C4-2B (cell line): ENCODE results near the gene CCL7.

Source experiments
- ZFX ChIP-seq: fragments of 450-650 bp; IDR thresholded peaks from 2 replicates; pipeline ENCODE4 v1.6.1; 2017
- TF ChIP-seq, protein P1 (sequence below): fragments of 450-650 bp; conservative IDR thresholded peaks from 2 replicates; pipeline ENCODE4 v1.5.1; 2017; ENCODE audit warnings: mild to moderate bottlenecking

DNA sequence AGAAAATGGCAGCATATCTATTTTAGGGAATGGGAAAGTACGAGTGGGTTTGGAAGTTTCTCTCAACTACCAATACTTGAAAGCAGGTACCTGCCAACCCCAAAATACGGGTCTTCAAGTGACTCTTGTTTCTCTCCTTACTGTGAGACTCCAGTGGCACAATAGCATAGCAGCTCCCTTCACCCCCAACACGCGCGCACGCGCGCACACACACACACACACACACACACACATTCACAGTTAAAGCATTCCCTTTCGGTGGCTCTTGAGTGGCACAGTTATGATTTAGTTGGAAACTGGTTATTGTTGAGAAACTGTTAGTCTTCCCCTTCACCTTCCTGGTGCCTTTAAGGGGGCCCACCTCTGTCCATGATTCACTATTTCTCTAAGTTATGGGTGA lies 45.0 kb upstream of the CCL7 start:
- TF ChIP-seq, protein P1, sequence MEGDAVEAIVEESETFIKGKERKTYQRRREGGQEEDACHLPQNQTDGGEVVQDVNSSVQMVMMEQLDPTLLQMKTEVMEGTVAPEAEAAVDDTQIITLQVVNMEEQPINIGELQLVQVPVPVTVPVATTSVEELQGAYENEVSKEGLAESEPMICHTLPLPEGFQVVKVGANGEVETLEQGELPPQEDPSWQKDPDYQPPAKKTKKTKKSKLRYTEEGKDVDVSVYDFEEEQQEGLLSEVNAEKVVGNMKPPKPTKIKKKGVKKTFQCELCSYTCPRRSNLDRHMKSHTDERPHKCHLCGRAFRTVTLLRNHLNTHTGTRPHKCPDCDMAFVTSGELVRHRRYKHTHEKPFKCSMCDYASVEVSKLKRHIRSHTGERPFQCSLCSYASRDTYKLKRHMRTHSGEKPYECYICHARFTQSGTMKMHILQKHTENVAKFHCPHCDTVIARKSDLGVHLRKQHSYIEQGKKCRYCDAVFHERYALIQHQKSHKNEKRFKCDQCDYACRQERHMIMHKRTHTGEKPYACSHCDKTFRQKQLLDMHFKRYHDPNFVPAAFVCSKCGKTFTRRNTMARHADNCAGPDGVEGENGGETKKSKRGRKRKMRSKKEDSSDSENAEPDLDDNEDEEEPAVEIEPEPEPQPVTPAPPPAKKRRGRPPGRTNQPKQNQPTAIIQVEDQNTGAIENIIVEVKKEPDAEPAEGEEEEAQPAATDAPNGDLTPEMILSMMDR, result no peak
- no peak for TF ChIP-seq ZFX
